Epidermal melanocyte (primary cell): ENCODE results near the gene MYO3A.

ENCODE experiments used
- DNase-seq: peaks from one replicate; pipeline ENCODE4 v3.0.0; 2011; ENCODE audit warnings: low spot score; ENCODE audit not compliant: insufficient read length

MYO3A gene, protein sequence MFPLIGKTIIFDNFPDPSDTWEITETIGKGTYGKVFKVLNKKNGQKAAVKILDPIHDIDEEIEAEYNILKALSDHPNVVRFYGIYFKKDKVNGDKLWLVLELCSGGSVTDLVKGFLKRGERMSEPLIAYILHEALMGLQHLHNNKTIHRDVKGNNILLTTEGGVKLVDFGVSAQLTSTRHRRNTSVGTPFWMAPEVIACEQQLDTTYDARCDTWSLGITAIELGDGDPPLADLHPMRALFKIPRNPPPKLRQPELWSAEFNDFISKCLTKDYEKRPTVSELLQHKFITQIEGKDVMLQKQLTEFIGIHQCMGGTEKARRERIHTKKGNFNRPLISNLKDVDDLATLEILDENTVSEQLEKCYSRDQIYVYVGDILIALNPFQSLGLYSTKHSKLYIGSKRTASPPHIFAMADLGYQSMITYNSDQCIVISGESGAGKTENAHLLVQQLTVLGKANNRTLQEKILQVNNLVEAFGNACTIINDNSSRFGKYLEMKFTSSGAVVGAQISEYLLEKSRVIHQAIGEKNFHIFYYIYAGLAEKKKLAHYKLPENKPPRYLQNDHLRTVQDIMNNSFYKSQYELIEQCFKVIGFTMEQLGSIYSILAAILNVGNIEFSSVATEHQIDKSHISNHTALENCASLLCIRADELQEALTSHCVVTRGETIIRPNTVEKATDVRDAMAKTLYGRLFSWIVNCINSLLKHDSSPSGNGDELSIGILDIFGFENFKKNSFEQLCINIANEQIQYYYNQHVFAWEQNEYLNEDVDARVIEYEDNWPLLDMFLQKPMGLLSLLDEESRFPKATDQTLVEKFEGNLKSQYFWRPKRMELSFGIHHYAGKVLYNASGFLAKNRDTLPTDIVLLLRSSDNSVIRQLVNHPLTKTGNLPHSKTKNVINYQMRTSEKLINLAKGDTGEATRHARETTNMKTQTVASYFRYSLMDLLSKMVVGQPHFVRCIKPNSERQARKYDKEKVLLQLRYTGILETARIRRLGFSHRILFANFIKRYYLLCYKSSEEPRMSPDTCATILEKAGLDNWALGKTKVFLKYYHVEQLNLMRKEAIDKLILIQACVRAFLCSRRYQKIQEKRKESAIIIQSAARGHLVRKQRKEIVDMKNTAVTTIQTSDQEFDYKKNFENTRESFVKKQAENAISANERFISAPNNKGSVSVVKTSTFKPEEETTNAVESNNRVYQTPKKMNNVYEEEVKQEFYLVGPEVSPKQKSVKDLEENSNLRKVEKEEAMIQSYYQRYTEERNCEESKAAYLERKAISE (N-terminal part only)

DNA sequence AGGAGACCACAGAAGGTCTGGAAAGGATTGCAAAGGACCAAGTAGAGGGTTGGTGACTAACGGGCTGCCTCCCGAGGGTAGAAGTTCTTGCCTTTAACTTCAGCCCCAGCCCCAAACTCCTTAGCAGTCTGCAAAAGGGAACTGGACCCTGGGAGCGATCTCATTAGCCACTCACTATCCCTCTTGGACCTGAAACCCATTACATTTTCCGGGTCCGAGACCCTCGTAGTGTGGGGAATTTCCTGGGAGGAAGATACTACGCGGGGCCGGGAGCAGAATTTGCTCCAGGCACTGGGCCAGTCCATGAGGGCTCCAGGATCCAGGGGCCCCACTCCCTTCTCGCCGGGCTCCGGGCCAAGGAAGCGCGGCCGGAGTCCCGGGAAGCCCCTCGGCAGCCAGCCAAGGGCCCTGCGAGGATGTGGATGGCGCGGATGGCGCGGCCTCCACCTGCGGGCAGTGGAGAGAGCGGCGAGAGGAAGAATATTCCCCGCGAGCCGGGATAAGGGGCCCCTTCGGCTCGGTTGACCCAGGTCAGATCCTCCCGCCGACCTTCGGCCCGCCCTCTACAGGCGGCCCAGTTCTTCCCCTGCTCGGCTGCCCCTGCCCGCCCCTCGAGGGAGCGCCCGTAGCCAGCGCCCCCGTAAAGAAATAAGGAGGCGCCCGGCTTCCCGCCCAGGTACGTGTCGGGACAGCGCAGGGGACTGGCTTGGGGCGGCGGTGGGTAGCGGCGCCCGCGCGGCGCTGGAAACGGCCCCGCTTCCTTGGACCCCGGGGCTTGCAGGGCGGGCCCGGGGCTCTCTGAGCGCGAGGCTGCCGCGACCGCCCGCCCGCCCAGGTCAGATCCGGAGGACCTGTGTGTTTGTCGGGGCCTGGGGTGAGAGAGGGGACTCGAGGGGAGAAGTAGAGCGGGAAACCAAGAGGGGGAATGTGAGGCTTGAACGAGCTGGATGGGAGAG, at the start of gene MYO3A:
Gene MYO3A, plus strand, starts transcription at position 577 of the 956 bp plus-strand sequence. CDS start 17,882 bp downstream, outside the sequence.
- DNase-seq, result no peak

DNA sequence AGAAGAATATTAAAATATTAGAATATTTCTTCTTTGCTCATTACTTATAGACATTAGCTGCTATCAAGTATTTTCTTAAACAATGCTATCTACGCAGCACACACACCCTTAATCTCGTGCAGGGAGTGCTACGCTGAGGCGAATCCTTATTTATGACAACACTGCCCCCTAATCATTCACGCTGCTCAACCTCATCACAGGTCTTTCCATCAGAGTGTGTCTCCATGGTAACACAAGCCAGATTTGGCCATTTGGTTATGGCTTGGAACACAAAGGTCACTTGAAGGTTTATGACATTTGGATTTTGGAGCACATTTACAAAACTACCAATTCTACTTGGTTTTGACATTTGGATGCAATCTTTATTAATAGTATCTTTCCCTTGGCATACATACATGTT, 45.4 kb upstream of the MYO3A start:
- DNase-seq, result no peak

DNA sequence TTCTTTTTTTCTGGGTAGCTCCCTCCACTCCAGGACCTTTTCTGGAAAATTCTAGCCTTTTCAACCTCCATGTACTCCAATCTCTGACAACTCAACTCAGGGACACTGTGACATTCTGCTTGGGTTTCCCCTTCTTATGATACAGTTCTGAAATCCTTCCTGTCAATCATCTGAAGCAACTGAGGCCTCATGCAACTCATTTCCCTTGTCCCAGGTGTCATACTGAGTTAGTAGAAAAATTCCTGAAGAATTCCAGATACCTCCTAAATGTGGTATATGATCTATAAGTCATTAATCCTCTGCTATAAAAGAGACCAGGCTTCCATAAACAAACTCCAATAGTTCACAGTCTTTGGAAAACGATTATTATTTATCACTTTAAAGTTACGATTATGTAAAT, 43.0 kb upstream of the MYO3A start:
- DNase-seq, result no peak

DNA sequence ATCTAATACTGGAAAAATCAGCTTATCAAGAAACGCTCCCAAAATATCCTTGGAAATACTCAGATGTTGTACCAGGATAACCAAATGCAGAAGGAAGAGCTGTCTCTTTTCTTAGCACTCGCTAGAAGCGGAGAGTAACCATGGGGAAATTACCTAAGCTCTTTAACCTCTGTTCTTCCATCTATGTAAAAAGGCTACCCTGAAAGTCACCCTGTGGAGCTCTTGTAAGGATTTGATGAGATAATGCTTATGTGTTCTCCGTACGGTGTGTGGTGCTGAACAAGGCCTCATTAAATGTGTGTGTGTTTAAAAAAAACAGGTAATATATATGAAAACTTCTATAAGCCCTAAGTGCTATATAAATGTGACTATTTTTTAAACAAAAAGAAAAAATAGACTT, 38.2 kb upstream of the MYO3A start:
- no peak for DNase-seq

DNA sequence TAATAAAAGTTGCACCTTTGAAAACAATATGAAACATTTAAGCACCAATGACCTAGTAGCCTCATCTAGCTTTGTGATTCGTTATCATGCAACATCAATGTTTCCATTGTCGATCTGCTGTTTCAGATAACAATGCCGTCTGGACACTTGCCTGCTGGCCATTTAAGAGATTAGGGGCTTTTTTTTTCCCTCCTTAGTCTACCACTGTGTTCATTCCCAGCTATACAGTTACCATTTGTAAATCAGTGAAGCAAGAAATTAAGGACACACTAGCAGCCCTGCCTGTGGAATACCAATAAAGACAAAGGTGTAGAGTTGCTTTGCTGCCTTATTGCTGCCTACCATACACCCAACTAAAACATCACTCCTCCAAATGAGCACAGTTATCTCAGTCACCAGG, 37.6 kb upstream of the MYO3A start:
- DNase-seq, result no peak

DNA sequence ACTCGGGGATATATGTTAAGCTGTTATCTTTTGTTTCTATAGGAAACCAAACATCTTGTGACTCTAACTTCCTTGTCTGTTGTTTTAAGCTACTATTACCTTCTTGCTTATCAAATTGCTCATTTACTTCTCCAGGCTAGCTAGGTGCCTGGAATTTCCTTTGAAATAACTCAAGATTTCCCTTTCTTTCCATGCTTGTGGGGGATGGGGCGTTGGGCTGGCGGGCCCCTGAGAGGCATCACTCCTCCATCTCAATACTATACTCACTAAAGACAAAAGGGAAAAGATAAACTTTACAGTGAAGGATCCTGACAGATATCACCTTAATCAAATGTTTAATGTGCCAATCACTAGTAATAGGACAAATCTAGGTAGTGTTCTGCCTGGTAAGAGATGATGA, 34.7 kb upstream of the MYO3A start:
- DNase-seq, result no peak

DNA sequence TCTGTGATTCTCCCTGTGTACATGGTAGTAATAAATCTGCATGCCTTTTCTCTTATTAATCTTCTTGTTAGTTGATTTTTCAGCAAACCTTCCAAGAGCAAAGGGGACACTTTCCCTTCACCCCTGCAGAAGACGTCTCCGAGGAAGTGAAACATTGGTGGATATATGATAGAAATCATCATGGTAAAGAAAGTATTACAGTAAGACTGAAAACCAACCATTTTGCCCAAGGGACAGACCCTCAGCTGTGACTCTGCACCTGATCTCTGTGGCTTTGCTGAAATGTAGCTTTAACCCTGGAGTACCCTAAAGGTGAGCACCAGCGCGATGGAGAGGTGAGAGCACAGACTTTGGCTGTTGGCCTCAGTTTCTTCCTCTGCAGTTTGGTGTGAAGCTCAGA, 32.8 kb upstream of the MYO3A start:
- DNase-seq, result no peak

DNA sequence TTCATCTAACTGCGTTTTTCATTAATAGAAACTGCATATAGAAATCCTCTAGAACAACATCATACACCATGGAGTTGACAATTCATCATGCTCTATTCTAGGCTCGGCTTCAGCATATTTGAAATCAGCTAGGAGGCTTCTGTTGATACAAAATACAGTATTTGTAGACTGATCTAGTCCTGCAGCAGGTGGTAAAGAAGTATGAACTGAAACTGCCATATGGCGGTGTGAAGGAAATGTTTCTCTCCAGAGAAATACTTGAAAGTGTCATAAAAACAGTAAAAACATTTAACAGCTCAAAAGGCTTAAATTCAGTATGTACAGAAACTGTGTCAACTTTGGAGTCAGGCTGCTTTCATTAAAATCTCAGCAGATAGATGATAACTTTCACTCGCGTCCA, 32.0 kb upstream of the MYO3A start:
- DNase-seq, result no peak

DNA sequence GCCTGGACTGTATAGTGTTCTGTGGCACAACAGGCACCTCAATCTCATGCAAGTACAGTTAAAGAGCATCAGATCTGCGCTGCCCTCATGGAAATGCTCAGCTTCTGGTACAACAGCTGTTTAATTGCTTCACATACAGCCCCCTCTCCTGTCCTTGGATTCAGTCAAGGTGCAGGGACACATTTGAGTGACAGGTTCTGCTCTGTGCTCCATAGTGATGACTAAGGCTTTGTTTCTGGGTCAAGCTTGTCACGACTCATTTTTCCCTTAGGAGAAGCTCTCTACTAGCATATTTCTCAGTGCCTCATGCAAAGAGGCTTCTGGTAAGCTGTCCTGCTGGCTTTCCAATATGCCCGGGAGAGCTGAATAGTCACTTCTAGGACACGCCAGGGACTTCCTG, 26.8 kb upstream of the MYO3A start:
- DNase-seq, result no peak

DNA sequence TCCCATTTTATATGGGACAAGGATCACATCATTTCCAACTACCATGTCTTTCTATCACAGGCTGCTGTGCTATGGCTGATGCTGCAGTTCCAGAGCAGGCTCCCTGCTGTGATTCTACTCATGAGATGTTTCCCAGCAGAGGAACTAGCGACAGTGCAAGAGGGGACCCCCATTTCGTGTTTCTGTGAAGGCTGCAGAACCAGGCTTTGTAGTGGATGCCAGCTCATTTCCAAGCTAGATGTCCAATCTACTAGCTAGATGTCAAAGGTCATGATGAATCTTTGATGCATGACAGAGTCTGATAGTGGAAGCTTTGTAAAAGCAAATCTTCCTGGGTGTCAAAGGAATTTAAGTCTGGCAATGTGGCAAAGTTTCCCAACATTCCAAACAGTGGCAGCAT, 21.2 kb upstream of the MYO3A start:
- no peak for DNase-seq

DNA sequence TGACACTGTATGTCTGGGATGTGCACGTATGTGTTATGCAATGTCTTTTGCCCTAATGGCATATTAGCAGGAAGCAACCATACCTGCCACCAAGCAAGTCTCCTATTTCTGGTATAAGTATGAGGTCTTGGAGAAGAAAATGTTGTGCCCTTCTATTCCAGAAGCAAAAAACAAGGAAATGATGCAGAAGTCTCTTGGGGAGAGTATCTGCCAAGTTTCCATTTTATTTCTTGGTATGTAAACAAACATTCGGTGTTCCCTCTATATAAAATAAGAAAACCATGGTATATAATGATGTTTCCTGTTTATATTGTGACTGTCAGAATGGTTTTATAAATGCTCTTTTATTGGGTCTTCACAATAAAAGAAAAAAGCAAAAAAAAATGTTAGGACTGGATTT, 19.3 kb upstream of the MYO3A start:
- no peak for DNase-seq

DNA sequence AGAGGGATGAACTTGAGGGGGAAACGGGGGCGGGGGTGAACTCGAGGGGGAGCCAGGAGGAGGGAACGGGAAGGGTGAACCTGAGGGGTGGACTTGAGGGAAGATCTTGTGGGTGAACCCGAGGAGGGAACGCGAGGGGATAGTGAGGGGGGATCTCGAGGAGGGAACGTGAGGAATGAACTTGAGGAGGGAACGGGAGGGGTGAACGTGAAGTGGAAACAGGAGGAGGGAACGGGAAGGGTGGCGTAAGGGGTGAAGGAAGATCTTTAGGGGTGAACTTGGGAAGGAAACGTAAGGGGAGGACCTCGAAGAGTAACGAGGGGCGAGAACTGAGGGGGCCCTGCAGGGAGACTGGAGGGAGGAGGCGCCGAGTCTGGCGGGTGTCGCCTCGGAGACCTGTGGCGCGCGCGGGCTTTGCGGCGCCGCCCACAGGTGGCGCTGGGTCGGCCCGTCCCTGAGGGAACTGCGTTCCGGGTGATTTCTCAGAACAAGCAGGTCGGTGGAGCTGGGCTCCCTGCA, 651 bp downstream of the MYO3A start:
- no peak for DNase-seq

DNA sequence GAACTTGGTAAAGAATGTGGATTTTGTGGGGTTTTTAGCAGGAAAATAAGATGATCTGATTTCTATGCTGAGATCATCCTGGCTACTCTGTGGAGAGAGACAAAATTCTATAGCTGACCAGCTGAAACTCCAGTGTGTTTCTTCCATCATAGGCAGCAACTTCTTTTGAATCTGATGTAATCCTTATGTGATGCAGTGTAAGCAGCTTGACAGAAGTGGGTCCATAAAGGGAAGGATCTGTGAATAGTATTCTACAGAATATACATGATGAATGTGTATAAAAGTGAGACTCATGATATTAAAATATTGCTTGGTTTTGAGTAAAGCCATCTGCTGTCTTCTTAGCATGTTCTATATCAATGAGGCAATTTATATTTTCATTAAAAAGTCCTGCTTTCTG, 4.4 kb downstream of the MYO3A start:
- DNase-seq, result no peak

DNA sequence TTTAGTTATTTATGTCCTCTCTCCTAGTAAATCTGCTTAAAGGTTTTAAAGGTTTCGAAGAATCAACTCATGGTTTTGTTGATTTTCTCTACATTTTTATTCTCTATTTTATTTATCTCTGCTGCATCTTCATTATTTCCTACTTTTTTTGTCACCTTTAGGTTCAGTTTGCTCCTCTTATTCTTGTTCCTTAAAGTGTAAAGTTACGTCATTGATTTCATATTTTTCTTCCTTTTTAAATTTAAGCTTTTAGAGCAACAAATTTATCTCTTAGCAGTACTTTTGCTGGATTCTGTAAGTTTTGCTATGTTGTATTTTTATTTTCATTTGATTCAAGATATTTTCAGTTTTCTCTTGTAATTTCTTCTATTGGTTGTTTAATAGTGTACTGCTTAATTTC, 10.7 kb downstream of the MYO3A start:
- DNase-seq, result no peak

DNA sequence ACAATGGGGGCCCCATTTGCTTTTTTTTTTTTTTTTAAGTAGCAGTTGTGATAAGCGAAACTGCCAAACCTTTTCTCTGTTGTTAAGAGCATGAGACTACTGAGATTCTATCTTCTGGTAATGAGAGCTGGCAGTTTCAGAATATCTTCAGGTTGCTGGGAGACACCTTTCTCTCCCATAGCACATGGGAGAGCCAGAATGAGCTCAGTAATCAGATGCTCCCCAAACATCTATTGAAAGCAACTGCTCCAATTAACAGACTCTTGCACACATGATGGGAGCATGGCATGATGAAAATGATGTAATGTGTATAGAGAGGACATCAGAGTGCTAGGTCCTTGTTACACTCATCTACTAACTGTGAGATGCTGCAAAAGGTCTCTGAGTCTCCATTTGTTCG, 18.8 kb downstream of the MYO3A start:
- no peak for DNase-seq

DNA sequence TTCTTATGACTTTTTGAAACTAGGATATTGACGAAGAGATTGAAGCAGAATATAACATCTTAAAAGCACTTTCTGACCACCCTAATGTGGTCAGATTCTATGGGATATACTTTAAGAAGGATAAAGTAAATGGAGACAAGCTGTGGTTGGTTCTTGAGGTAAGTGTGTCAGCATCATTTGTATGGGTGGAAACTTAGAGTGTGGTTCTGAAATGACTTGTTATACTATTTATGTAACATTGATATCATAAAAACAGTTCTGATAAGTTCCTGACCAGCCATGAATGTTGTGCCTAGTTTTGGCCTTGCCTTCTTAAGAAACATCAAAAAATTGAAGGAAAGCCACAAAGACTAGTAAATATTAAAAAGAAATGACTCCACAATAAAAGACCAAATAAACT, 20.8 kb downstream of the MYO3A start:
- DNase-seq, result no peak

DNA sequence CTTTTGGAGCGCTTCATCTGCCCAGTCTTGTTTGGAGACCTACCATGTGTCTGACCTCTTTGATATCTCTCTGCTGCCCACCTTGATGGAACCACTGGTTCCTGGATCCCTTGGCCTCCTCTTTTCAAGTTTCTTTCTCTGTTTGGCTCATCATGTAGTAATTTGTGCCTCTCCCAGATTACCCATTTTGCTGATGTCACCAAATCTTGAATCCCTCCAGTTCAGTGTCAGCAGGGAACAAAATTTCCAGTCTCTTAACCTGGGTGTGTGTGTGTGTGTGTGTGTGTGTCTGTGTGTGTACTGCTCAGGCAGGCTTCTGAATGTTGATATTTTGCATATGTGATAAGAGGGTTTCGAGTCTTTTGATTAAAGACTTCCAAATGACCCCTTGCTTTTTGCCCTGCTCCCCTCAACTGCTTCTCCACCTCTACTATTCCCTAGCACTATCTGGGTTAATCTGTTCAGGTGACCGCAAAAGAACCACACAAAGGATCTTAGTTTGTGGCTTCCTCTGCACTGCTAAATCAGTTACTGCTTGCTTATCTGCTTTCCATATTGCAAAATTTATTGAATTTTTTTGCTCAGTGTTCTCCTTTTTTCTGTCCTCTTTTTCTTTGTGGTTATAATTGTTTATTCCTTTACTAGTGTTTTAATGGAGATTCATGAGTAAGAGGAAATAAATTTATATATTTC, 25.7 kb downstream of the MYO3A start:
- no peak for DNase-seq

DNA sequence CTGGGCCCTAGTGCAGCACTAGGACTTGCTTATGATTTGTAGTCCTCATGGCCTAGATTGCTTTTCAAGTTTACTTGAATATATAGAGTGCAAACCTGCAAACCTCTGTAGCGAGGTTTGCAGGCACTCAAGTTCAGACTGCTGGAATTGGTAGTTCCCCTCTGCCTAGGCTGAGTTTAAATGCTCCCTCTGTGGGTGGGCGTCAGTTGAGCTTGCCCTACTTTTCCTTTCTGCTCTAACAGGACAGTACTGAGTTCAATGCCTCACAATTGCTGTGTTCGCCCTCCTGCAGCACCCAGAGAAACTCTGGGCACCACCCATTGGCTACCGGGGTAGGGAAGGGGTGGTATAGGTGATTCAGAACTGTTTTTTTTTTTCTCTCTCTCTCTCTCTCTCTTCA, 31.6 kb downstream of the MYO3A start:
- no peak for DNase-seq

DNA sequence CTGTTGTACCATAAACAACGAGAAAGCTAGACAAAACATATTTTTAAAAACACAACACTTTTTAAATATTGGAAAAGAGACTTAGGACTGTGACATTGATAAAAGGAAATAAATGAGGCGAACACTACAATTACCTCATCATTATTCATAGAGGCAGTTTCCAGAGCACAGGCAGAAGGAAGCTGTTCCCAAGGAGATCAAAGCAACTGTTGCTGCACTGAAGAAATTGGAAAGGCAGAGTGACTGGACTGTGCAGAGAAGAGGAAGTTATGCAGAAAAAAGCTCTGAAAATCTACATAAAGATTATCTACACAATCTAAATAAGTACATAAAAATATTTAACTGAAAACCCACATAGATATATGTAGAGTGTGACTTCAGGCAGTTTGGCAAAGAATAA, 32.8 kb downstream of the MYO3A start:
- no peak for DNase-seq

DNA sequence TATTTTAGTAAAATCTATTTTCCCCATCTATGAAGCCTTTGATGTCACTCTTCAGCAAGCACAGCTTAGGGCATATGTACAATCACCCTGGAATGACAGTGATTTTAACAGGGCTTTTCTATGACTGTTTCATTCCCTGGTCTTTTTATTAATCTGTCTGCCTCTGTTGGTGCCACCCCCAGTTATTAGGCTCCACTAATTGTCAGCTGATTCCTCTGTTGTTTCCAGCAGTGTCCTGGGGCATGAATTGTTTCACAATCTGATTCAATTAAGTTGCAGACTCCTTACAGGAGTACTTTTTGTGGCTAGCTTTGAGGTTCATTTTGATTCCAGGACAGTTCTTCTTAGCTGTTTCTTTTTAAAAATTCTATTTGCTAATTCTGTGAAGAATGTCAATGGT, 38.6 kb downstream of the MYO3A start:
- DNase-seq, result no peak
